HG03280 (cell line): Measurements from ENCODE around the gene KDM8.
"Not testable (repeated sequence)": the region's sequence is repeated elsewhere in the genome, so short reads cannot be mapped to it uniquely, and the experiment has no call there.

ENCODE experiments used
- ATAC-seq: cut with Tn5 transposase; IDR thresholded peaks from one replicate; pipeline ENCODE4 v1.9.1; 2021; ENCODE audit warnings: mild to moderate bottlenecking, moderate library complexity; ENCODE audit not compliant: unreplicated experiment

Gene KDM8

GRCh38 chr16:27241658-27242057, 38.3 kb downstream of the KDM8 start:
- no peak for ATAC-seq

DNA sequence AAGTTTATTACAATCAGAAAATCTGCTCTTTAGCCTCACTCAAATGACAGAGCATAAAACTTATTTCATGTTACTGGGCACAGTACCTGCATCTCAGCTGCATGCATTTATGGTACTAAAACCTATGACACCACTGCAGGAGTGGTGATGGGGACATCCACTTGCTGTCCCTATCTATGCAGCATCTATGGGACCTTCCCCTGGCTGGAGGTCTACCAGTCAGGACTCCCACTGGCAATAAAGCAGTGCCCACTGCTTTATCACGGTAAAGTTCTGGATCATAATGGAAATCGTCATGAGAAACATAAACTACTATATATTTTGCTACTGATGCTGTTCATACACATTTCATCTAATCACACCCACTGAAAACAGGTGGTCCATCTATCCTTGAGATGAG, 39.1 kb downstream of the KDM8 start:
- ATAC-seq: no peak

DNA sequence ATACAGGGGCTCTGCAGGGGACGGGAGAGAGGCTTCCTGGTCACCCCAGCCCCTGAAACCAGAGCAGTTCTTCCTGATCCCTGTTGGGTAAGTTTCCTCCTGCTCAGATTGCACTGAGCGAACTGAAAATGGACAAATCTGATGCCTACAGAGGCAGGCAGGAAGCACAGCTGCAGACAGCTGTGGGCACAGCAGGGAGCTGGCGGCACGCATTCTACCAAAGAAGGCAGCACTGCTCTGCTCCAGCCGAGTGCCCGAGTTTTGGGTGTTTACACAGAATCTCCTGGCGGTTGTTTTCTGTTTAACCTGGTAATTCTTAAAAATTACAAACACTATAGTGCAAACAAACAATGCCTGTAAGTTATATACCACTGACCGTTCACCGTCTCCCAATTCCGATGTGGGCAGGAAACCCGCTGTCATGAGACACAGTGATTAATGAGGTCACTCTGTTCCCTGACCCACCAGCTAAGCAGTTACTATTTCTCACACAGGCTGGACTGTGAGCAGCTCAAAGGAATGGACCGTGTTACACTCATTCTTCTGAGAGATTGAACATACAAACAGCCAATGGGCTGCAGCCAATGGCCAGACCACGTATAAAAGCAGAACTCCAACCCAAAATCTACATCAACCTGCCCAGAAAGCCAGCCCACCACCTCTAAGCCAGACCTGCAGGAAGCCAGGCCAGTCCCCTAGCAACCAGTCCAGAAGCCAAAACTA, 39.7 kb downstream of the KDM8 start:
- no peak for ATAC-seq

DNA sequence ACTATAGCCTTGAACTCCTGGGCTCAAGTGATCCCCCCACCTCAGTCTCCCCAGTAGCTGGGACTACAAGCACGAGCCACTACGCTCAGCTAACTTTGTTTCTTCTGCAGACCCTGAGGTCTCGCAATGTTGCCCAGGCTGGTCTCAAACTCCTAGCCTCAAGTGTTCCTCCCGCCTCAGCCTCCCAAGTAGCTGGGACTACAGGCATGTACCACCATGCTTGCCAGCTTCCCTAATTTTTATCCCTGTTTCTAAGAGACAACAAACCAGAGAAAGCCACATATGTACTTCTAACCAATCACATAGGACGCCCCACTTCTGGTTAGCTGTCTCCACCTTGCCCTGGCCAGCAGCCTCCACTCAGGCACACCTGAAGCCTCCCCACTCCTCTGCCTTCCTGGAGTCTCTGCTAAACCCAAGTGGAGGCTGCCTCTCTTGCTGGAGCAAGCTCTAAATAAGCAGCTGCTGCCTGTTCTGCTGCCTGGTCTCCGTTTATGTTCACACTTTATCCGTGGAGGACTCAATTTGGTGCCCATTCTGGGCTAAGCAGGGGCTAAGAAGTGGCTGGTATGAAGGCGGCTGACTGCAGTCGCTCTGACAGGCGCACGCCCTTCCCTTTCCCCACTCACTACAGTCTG, 40.5 kb downstream of the KDM8 start:
- no peak for ATAC-seq

- ATAC-seq: no peak
Measured at GRCh38 chr16:27244363-27244755, 41.0 kb downstream of the KDM8 start.

GRCh38 chr16:27245276-27246172, 42.2 kb downstream of the KDM8 start:
- no peak for ATAC-seq

GRCh38 chr16:27246439-27246838, 43.1 kb downstream of the KDM8 start:
- no peak for ATAC-seq

- not testable (repeated sequence) for ATAC-seq
Measured at GRCh38 chr16:27247076-27247475, 43.8 kb downstream of the KDM8 start.

GRCh38 chr16:27248036-27248435, 44.7 kb downstream of the KDM8 start:
- no peak for ATAC-seq

DNA sequence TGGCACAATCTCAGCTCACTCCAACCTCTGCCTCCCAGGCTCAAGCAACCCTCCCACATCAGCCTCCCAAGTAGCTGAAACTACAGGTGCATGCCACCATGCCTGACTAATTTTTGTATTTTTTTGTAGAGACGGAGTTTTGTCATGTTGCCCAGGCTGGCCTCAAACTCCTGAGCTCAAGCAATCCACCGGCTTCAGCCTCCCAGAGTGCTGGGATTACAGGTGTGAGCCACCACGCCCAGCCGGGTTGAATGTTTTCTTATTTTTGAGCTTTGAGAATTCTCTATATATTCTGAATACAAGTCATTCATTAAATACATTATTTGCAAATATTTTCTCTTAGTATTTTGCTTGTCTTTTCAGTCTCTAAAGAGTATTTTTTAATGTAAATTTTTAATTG, 45.6 kb downstream of the KDM8 start:
- not testable (repeated sequence) for ATAC-seq

DNA sequence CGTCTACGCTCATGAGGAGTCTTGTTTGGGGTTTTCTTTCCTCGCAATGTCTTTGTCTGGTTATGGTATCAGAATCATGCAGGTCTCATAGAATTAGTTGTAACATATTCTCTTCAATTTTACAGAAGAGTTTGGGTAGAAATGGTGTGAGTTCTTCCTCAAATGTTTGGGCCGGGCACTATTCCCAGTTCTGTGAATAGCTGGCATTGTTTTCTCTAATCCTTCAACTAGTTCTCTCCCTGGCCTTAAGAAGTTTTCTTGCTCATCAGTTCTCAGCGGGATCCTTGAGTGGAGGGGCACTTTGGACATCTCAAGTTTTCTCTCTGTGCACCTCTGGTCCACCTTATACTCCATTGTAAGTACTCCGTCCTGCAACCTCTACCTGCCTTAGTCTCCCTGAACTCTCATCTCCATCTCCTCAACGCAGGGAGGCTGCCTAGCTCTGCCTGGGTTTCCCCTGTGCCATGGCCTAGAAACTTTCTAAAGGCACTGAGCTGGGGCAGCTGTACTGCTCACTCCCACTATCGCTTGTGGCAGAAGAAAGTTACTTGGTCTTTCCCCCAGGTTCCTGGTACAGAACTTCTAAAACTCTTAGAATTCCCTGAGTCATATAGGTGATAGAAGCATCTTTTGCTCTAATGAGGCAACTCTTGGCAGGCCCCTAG, 48.3 kb downstream of the KDM8 start:
- ATAC-seq: no peak

DNA sequence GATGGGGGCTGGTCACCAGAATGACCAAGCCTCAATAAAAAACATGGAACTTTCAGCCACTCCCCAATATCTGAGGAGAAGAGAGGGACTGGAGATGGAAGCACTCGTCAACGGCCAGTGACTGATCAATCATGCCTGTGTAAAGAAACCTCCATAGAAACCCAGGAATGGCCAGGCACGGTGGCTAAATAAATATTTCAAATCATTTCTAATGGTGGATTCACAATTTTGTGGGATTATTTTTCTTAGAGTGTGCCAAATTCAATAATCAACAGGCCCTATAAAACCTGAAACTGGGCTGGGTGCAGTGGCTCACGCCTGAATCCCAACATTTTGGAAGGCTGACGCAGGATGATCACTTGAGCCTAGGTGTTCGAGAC, 48.9 kb downstream of the KDM8 start:
- ATAC-seq: no peak

GRCh38 chr16:27253526-27253930, 50.2 kb downstream of the KDM8 start:
- ATAC-seq: no peak

- peak; percentile 51 for ATAC-seq
Measured at GRCh38 chr16:27254262-27254811, 51.0 kb downstream of the KDM8 start.

- no peak for ATAC-seq
Measured at GRCh38 chr16:27256861-27257260, 53.5 kb downstream of the KDM8 start.

DNA sequence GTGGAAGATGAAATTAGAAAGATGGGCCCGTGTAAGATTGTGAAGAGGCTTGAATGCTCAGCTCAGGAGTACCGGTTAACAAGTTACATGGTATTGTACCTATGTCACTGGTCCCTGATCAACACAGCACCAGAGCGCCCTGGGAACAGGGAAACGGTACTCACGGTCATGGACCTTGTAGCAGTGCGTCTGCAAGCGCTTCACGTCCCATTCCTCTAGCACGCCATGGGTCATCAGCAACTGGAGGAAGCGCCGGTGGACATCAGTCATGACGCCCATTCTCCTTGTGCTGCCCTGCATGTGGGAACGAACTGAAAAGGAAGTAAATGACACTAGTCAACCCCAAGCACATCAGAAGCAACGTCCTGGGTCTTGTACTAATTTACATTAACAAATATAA, 53.9 kb downstream of the KDM8 start:
- no peak for ATAC-seq

GRCh38 chr16:27258241-27258734, 55.0 kb downstream of the KDM8 start:
- no peak for ATAC-seq

DNA sequence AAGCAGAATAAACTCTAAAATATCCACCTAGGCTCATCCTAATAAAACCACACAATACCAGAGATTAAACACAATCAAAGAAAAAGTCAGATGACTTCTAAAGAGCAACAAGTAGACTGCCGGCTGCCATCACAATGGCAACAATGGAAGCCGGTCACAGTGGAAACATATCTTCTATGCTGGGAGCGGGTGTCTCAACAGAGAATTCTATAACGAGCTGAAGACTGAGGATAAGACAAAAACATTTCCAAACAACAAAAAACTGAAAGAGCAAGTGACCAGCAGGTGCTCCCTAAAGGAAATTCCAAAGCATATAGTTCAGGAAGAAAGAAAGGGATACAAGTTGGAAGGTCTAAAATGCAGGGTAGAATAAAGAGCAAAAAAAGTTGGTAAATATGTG, 56.4 kb downstream of the KDM8 start:
- ATAC-seq: no peak

GRCh38 chr16:27262904-27263423, 59.6 kb downstream of the KDM8 start:
- ATAC-seq: not testable (repeated sequence)

DNA sequence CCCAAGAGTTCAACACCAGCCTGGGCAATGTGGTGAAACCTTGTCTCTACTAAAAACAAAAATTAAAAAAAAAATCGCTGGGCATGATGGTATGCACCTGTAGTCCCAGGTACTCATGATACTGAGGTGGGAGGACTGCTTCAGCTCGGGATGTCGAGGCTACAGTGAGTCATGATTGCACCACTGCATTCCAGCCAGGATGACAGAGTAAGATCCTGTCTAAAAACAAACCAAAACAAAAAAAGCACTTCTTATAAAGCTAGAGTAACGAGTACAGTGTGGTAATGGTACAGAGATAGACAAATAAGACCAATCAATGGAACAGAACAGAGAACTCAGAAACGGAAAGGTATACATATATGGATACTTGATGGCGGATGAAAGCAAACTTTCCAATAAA, 60.8 kb downstream of the KDM8 start:
- ATAC-seq: no peak
